ENCODE results near the gene NRP2. TPM values are rescaled to one million over a fixed set of nuclear protein-coding genes. Genes with fewer than 3 reads are reported as not detected.

Gene NRP2
- total RNA-seq, 1 donor from 2014 or later: 9.7 TPM

GRCh38 chr2:205719847-205720246 is 37.5 kb downstream of the NRP2 start:
- intact Hi-C loops (cut with micrococcal nuclease): no loop called here
- ATAC-seq (no peak), DNase-seq (no peak)

GRCh38 chr2:205720451-205720902 is 38.2 kb downstream of the NRP2 start:
- ATAC-seq: no peak
- DNase-seq: no peak
- intact Hi-C loops (cut with micrococcal nuclease): no loop called here

GRCh38 chr2:205721057-205721449 is 38.8 kb downstream of the NRP2 start:
- intact Hi-C loops (cut with micrococcal nuclease): no loop called here
- DNase-seq: no peak
- ATAC-seq: no peak

- no peak for DNase-seq
- no peak for ATAC-seq
- intact Hi-C loops (cut with micrococcal nuclease): no loop called here
Observed at GRCh38 chr2:205722283-205722918, 40.1 kb downstream of the NRP2 start.

- intact Hi-C loops (cut with micrococcal nuclease): no loop called here
- DNase-seq: no peak
- no peak for ATAC-seq
Observed at GRCh38 chr2:205723179-205723578, 40.9 kb downstream of the NRP2 start.

- no peak for DNase-seq
- ATAC-seq: no peak
- intact Hi-C loops (cut with micrococcal nuclease): no loop called here
Observed at GRCh38 chr2:205725059-205725458, 42.8 kb downstream of the NRP2 start.

- DNase-seq (no peak), ATAC-seq (no peak)
- intact Hi-C loops (cut with micrococcal nuclease): no loop called here
Observed at GRCh38 chr2:205726506-205726905, 44.2 kb downstream of the NRP2 start.

GRCh38 chr2:205727174-205727573 is 44.9 kb downstream of the NRP2 start:
- intact Hi-C loops (cut with micrococcal nuclease): no loop called here
- ATAC-seq (no peak), DNase-seq (no peak)

- DNase-seq (no peak), ATAC-seq (no peak)
- intact Hi-C loops (cut with micrococcal nuclease): no loop called here
Observed at GRCh38 chr2:205728366-205728765, 46.1 kb downstream of the NRP2 start.

- DNase-seq: no peak
- intact Hi-C loops (cut with micrococcal nuclease): no loop called here
- no peak for ATAC-seq
Observed at GRCh38 chr2:205730191-205730590, 47.9 kb downstream of the NRP2 start.

GRCh38 chr2:205730701-205731582 is 48.6 kb downstream of the NRP2 start:
- intact Hi-C loops (cut with micrococcal nuclease): no loop called here
- no peak for DNase-seq
- ATAC-seq: no peak

- intact Hi-C loops (cut with micrococcal nuclease): no loop called here
- DNase-seq (no peak), ATAC-seq (no peak)
Observed at GRCh38 chr2:205731583-205731981, 49.3 kb downstream of the NRP2 start.

- intact Hi-C loops (cut with micrococcal nuclease): no loop called here
- DNase-seq (no peak), ATAC-seq (no peak)
Observed at GRCh38 chr2:205732314-205732713, 50.0 kb downstream of the NRP2 start.

GRCh38 chr2:205733082-205733481 is 50.8 kb downstream of the NRP2 start:
- intact Hi-C loops (cut with micrococcal nuclease): no loop called here
- no peak for ATAC-seq
- no peak for DNase-seq

- DNase-seq (no peak), ATAC-seq (no peak)
- intact Hi-C loops (cut with micrococcal nuclease): no loop called here
Observed at GRCh38 chr2:205733648-205734047, 51.3 kb downstream of the NRP2 start.

- intact Hi-C loops (cut with micrococcal nuclease): no loop called here
Observed at GRCh38 chr2:205734436-205735037, 52.2 kb downstream of the NRP2 start.

GRCh38 chr2:205738117-205738968 is 56.0 kb downstream of the NRP2 start:
- no peak for DNase-seq
- no peak for ATAC-seq
- intact Hi-C loops (cut with micrococcal nuclease): no loop called here

More at GRCh38 chr2:205734436-205735037, 52.2 kb downstream of the NRP2 start:
- DNase-seq: no peak
- peak; percentile 55 for ATAC-seq

- ATAC-seq: no peak
- no peak for DNase-seq
- intact Hi-C loops (cut with micrococcal nuclease): no loop called here
Observed at GRCh38 chr2:205739620-205740019, 57.3 kb downstream of the NRP2 start.

GRCh38 chr2:205740381-205740780 is 58.1 kb downstream of the NRP2 start:
- intact Hi-C loops (cut with micrococcal nuclease): no loop called here
- DNase-seq: no peak
- no peak for ATAC-seq
